Glutamatergic neuron (in vitro differentiated cells): ENCODE measurements around the gene HOXD9. TPM values are rescaled to one million over a fixed set of nuclear protein-coding genes. Genes with fewer than 3 reads are reported as not detected.
A peak's percentile ranks its signal among the peaks of the same experiment; 100 is the strongest.

ENCODE experiments used
- DNase-seq: peaks from one replicate; pipeline ENCODE4 v3.0.0; 2022
- H3K27ac Mint-ChIP-seq: one replicate; pipeline ENCODE4 v1.8.0; 2020; ENCODE audit warnings: mild to moderate bottlenecking, mixed read lengths, inconsistent platforms; ENCODE audit not compliant: unreplicated experiment
- H3K27me3 Mint-ChIP-seq: one replicate; pipeline ENCODE4 v1.8.0; 2020; ENCODE audit warnings: mild to moderate bottlenecking, moderate library complexity, mixed read lengths, inconsistent platforms; ENCODE audit not compliant: unreplicated experiment
- H3K36me3 Mint-ChIP-seq: one replicate; pipeline ENCODE4 v1.8.0; 2020; ENCODE audit warnings: mild to moderate bottlenecking, mixed read lengths, inconsistent platforms; ENCODE audit not compliant: unreplicated experiment
- H3K4me1 Mint-ChIP-seq: one replicate; pipeline ENCODE4 v1.8.0; 2020; ENCODE audit warnings: mild to moderate bottlenecking, low read depth, mixed read lengths, inconsistent platforms; ENCODE audit not compliant: unreplicated experiment
- H3K4me3 Mint-ChIP-seq: one replicate; pipeline ENCODE4 v1.8.0; 2020; ENCODE audit warnings: mild to moderate bottlenecking, mixed read lengths, inconsistent platforms; ENCODE audit not compliant: unreplicated experiment
- H3K9me3 Mint-ChIP-seq: one replicate; pipeline ENCODE4 v1.8.0; 2020; ENCODE audit warnings: mild to moderate bottlenecking, moderate library complexity, mixed read lengths, inconsistent platforms; ENCODE audit not compliant: unreplicated experiment
- total RNA-seq: library from RNA; stranded (reverse); fragmentation: NEBNext Ultra II Directional; extraction: Animal tissue kit (Norgen Biotek cat#: 25700); gene quantifications from one replicate; pipeline ENCODE4 v1.2.1, GENCODE V29; 2021; ENCODE audit not compliant: unreplicated experiment
- TF ChIP-seq, protein P1 (sequence below): fragments of 200-600 bp; sonication (generic); IDR thresholded peaks from one replicate; pipeline ENCODE4 v1.5.0; 2021; ENCODE audit not compliant: partially characterized antibody, unreplicated experiment

Gene HOXD9
- total RNA-seq, 1 donor from 2014 or later = 0.44 TPM

DNA sequence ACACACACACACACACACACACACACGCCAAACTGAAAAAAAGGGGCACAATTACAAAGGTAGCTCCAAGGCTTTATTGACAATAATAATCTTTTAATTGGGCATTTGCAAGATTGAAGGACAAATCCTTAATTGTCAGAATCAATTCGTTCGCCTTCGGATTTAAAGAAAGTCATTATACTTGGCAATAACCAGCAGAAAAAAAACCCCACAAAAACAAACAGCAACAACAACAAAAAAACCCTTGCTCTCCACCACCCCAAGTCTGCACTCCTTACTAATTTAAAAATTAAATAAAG is 5.2 kb downstream of the HOXD9 start:
- DNase-seq = no peak
- Mint-ChIP-seq H3K9me3 (peaks cover 27% of the 10 kb centered on the region), H3K27me3 (peaks cover 55% of the 10 kb centered on the region), H3K4me3 (no peak overlapping the region), H3K27ac (no peak overlapping the region), H3K36me3 (no peaks in the 10 kb centered on the region), H3K4me1 (peaks cover 10% of the 10 kb centered on the region)
- TF ChIP-seq, protein P1, sequence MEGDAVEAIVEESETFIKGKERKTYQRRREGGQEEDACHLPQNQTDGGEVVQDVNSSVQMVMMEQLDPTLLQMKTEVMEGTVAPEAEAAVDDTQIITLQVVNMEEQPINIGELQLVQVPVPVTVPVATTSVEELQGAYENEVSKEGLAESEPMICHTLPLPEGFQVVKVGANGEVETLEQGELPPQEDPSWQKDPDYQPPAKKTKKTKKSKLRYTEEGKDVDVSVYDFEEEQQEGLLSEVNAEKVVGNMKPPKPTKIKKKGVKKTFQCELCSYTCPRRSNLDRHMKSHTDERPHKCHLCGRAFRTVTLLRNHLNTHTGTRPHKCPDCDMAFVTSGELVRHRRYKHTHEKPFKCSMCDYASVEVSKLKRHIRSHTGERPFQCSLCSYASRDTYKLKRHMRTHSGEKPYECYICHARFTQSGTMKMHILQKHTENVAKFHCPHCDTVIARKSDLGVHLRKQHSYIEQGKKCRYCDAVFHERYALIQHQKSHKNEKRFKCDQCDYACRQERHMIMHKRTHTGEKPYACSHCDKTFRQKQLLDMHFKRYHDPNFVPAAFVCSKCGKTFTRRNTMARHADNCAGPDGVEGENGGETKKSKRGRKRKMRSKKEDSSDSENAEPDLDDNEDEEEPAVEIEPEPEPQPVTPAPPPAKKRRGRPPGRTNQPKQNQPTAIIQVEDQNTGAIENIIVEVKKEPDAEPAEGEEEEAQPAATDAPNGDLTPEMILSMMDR = no peak

DNA sequence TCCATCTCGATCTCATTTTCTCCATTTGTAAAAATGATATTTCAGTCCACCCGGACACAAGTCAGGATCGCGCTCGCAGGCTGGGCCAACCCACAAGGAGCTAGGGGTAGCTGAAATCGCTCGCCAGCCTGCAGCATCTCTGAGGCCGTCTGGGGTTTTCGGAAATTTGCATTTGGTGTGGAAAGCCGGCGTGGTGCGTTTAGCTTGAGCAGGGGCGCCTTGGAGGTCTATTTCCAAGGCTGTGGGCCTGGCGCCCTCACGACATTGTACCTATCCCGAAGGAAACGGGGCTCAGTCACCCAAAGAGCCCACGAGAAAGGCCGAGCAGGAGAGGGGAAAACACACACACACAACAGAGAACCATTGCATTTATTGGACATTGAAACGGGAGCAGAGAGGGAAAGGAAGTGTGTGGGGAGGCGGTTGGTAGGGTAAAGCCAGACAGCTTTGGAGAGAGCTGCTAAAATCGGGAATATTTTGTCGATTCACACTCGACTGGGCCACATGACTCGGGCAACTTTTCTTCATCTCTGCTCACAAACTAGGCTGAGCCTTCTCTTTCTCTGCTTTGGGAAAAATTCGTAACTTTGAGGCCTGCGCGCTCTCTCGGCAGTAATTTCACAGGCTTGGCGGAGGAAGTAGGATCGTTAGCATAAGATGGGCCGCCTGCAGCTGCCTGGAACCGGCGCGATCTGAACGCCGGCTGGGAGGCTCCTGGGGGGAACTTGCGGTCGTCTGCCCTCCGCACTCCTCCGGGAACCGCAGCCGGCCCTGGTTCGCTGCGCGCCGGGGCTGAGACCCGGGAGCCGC is 5.9 kb downstream of the HOXD9 start:
- Mint-ChIP-seq H3K4me3 (peak overlapping the region; percentile 81), H3K27me3 (peaks cover 58% of the 10 kb centered on the region), H3K36me3 (no peaks in the 10 kb centered on the region), H3K4me1 (peaks cover 10% of the 10 kb centered on the region), H3K27ac (peak overlapping the region; percentile 44), H3K9me3 (peaks cover 29% of the 10 kb centered on the region)
- no peak for DNase-seq
- TF ChIP-seq, protein P1 = no peak

DNA sequence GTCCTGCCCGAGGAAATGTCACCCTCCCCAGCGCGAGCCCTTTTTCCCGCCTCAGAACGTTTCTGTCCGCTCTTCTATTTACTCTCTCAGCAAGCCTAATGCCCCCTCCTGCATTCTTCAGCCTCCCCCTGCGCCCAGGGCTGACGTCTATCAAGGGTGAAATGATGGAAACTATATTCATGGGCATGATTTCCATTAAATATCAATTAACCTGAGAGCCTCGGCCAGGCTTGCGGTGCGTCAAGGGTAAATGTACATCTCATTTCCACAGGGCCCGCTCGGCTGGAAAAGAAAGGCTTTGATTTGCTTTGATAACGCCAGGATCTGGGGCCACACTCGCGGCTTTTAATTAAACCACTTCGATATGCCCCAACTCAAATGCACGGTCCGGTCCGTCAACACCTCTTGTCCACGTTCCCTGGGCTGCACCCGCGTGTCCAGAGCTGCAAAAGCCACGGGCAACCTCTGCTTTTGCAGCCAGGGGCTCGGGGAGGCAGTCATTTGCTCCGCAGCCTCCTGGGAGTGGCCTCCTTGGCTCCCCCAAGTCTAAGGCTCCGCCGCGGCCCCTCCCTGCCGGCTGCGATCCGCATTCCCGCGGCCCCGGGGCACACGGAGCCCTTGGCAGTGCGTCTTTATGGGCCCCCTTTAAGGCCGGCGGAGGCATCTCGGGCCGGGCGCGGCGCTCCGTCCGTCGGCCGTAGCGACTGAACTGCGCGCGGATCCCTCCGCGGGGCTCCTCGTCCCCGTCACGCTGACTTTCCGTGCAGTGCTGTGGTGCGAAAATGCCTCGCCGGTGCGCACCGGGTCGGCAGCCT is 6.7 kb downstream of the HOXD9 start, which contains the start of gene HOXD8:
Gene HOXD8, plus strand, starts transcription at position 724 of the 815 bp plus-strand sequence. CDS start 662 bp downstream, outside the sequence.
- Mint-ChIP-seq H3K9me3 (peaks cover 29% of the 10 kb centered on the region), H3K27ac (peak within 1 kb of the TSS; percentile 44), H3K4me3 (peak within 1 kb of the TSS; percentile 81), H3K4me1 (peaks cover 7% of the 10 kb centered on the region), H3K27me3 (peaks cover 58% of the 10 kb centered on the region), H3K36me3 (no peaks in the 10 kb centered on the region)
- peak; percentile 75 for DNase-seq
- TF ChIP-seq, protein P1 = no peak

DNA sequence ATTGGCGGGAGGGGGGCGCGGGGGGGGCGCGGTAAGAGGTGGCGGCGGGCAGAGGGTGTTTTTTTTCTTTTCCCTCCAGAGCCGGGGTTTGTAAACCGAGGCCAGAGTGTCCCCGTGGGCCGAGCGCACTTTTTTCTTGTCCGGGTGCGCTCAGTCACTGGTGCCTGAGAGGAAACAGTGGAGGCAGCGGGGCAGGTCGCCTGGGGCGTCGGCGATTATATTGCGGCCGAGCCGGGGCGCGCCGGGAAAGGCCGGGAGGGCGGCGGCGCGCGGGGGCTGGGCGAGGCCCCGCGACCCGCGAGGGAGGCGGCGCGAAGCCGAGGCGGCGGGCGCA is 7.3 kb downstream of the HOXD9 start:
- Mint-ChIP-seq H3K4me1 (peaks cover 7% of the 10 kb centered on the region), H3K27ac (no peak overlapping the region), H3K9me3 (peaks cover 29% of the 10 kb centered on the region), H3K27me3 (peaks cover 58% of the 10 kb centered on the region), H3K36me3 (no peaks in the 10 kb centered on the region), H3K4me3 (peak overlapping the region; percentile 64)
- TF ChIP-seq, protein P1 = no peak
- DNase-seq = no peak
